Fibroblast of mammary gland (primary cell): ENCODE measurements around the gene DTNB.

Experiments used
- DNase-seq: peaks from one replicate; pipeline ENCODE4 v3.0.0-alpha.2; 2010; ENCODE audit warnings: low read depth
- H3K4me3 ChIP-seq: 2 replicates; pipeline ENCODE4 v1.5.1; 2011; ENCODE audit warnings: low read depth, mild to moderate bottlenecking, low read length, moderate library complexity; ENCODE audit not compliant: control insufficient read depth
- TF ChIP-seq, protein P1 (sequence below): conservative IDR thresholded peaks from 2 replicates; pipeline ENCODE4 v1.5.1; 2011; ENCODE audit warnings: low read depth, low read length, inconsistent platforms; ENCODE audit not compliant: control insufficient read depth, insufficient read depth

DTNB gene

DNA sequence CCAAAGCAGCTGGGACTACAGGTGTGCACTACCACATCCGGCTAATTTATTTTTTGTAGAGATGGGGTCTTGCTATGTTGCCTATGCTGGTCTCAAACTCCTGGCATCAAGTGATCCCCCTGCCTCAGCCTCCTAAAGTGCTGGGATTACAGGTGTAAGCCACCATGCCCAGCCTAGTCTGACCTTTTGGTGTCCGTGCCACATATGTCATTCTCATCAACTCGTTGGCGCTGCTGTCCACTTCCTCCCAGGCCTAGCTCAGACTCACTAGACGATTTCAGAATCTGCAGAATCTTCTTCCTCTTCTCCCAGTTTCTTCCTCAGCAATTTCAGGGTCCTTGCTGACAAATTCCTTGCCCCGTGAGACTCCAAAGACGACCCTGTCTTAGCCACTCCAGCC is 291.9 kb downstream of the DTNB start:
- TF ChIP-seq, protein P1, sequence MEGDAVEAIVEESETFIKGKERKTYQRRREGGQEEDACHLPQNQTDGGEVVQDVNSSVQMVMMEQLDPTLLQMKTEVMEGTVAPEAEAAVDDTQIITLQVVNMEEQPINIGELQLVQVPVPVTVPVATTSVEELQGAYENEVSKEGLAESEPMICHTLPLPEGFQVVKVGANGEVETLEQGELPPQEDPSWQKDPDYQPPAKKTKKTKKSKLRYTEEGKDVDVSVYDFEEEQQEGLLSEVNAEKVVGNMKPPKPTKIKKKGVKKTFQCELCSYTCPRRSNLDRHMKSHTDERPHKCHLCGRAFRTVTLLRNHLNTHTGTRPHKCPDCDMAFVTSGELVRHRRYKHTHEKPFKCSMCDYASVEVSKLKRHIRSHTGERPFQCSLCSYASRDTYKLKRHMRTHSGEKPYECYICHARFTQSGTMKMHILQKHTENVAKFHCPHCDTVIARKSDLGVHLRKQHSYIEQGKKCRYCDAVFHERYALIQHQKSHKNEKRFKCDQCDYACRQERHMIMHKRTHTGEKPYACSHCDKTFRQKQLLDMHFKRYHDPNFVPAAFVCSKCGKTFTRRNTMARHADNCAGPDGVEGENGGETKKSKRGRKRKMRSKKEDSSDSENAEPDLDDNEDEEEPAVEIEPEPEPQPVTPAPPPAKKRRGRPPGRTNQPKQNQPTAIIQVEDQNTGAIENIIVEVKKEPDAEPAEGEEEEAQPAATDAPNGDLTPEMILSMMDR, result no peak
- DNase-seq, result no peak

GRCh38 chr2:25380586-25381375 is 292.6 kb downstream of the DTNB start:
- no peak overlapping the region for H3K4me3 ChIP-seq
- TF ChIP-seq, protein P1, result no peak
- DNase-seq, result no peak

More for the DNA sequence above, 291.9 kb downstream of the DTNB start:
- H3K4me3 ChIP-seq, result no peak overlapping the region

GRCh38 chr2:25380023-25380422 is 293.4 kb downstream of the DTNB start:
- TF ChIP-seq, protein P1, result no peak
- no peak for DNase-seq
- H3K4me3 ChIP-seq, result no peak overlapping the region

GRCh38 chr2:25379535-25379934 is 293.8 kb downstream of the DTNB start:
- H3K4me3 ChIP-seq, result no peak overlapping the region
- TF ChIP-seq, protein P1, result no peak
- DNase-seq, result no peak

DNA sequence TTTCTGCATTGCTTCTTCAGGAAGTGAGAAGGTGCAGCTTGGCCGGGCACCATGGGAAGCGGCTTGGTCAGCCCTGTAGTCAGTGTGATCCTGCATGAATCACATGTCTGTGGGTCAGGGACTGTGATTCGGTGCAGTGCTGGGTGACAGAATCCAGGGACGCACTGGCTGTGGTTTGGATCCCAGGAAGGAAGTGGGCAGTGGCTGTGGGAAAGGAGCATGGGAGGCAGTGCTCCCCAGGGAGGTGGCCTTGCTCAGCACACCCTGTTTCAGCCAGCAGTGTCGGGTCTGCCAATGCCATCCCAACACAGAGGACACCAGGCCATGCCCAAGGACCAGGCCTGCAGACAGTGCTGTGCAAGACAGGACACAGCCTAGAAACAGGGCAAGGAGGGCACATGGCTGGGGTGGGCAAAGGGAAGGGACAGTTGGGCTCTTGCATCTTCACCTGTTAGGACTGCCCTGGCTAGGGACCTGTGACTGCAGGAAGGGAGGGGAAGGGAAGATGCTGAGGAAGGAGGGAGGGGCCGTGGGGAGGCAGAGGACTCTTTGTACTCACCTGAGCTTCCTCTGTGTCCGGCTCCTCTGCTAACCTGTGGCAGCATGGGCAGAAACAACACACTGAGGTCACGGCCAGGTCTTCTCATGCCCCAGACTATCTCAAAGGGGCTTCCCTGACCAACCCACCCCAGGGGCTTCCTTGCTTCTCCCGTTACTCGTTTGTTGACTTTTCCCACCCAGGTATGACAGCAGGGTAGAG is 294.5 kb downstream of the DTNB start:
- H3K4me3 ChIP-seq, result no peak overlapping the region
- TF ChIP-seq, protein P1, result no peak
- no peak for DNase-seq

DNA sequence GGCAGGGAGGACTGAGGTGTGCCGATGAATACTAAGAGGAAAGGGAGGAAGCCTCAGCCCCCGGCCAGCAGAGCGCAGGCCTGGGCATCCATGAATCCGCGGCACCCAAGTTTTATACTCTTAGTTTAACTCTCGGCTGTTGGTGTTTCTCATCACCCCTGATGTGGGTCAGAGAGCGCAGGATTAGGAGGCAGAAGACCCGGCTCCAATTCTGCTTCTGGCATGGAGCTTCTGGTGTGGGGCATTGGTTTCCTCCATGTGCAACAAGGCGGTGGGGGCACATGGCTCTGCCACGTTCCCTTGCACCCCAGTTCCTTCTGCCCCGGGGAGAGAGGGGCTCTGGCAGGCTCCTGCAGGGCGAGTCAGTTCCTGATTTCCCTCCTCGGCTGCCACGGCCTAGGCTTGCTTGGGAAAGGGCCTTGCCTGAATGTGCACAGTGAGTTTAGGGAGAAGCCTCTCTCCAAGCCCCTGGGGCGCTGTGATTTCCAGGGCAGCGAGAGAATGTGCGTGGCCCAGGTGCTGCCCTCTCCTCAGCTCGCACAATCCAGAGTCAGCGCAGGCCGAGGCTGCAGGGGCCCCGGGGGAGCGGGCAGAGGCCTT is 295.5 kb downstream of the DTNB start:
- DNase-seq, result no peak
- TF ChIP-seq, protein P1, result no peak
- H3K4me3 ChIP-seq, result no peak overlapping the region
